Stimulated activated CD4-positive, alpha-beta T cell treated with anti-CD3 and anti-CD28 coated beads, Interleukin-2, amount 100 ng/mL, for 48 hours (primary cell): ENCODE measurements around the gene MLPH.
"Not testable (repeated sequence)": the region's sequence is repeated elsewhere in the genome, so short reads cannot be mapped to it uniquely, and the experiment has no call there.

Experiments
- DNase-seq, 2 donors: peaks; one replicate each; pipeline ENCODE4 v3.0.0-alpha.2; 2020

MLPH gene

GRCh38 chr2:237592425-237592980 is 105.5 kb downstream of the MLPH start:
- no peak for DNase-seq

GRCh38 chr2:237593036-237593435 is 106.0 kb downstream of the MLPH start:
- no peak for DNase-seq

- no peak for DNase-seq
Measured at GRCh38 chr2:237593596-237594320, 106.7 kb downstream of the MLPH start.

- no peak for DNase-seq
Measured at GRCh38 chr2:237594514-237594871, 107.4 kb downstream of the MLPH start.

GRCh38 chr2:237595829-237596519 is 108.9 kb downstream of the MLPH start:
- not testable (repeated sequence) for DNase-seq

GRCh38 chr2:237596520-237597195 is 109.6 kb downstream of the MLPH start:
- DNase-seq = no peak

- DNase-seq = no peak
Measured at GRCh38 chr2:237597196-237598145, 110.4 kb downstream of the MLPH start.

- DNase-seq = no peak
Measured at GRCh38 chr2:237598468-237599208, 111.6 kb downstream of the MLPH start.

- no peak for DNase-seq
Measured at GRCh38 chr2:237599465-237600110, 112.5 kb downstream of the MLPH start.

GRCh38 chr2:237600205-237600846 is 113.3 kb downstream of the MLPH start:
- DNase-seq = no peak

- DNase-seq = no peak
Measured at GRCh38 chr2:237601453-237602116, 114.5 kb downstream of the MLPH start.

GRCh38 chr2:237602409-237602808 is 115.4 kb downstream of the MLPH start:
- DNase-seq = no peak

- DNase-seq = no peak
Measured at GRCh38 chr2:237603049-237603717, 116.1 kb downstream of the MLPH start.

- peak in 1 of 2 donors; percentile 21 for DNase-seq
Measured at GRCh38 chr2:237603718-237604362, 116.8 kb downstream of the MLPH start.

GRCh38 chr2:237604391-237604790 is 117.3 kb downstream of the MLPH start:
- DNase-seq = no peak
